Stromal cell of bone marrow (primary cell): Measurements from ENCODE around the gene EFHC2.
A peak's percentile ranks its signal among the peaks of the same experiment; 100 is the strongest.
"Not testable (repeated sequence)": the region's sequence is repeated elsewhere in the genome, so short reads cannot be mapped to it uniquely, and the experiment has no call there.

ENCODE experiments used
- DNase-seq: peaks from one replicate; pipeline ENCODE4 v3.0.0-alpha.2; 2012; ENCODE audit warnings: low read depth

The EFHC2 gene

GRCh38 chrX:44232081-44232480 lies 111.4 kb downstream of the EFHC2 start:
- DNase-seq = no peak

GRCh38 chrX:44228621-44229020 lies 114.9 kb downstream of the EFHC2 start:
- DNase-seq = no peak

- DNase-seq = no peak
Measured at GRCh38 chrX:44227991-44228390, 115.5 kb downstream of the EFHC2 start.

- no peak for DNase-seq
Measured at GRCh38 chrX:44225667-44226066, 117.8 kb downstream of the EFHC2 start.

- no peak for DNase-seq
Measured at GRCh38 chrX:44224760-44225159, 118.7 kb downstream of the EFHC2 start.

GRCh38 chrX:44223150-44223549 lies 120.3 kb downstream of the EFHC2 start:
- peak; percentile 74 for DNase-seq

GRCh38 chrX:44218465-44218864 lies 125.0 kb downstream of the EFHC2 start:
- DNase-seq = no peak

GRCh38 chrX:44216171-44216570 lies 127.3 kb downstream of the EFHC2 start:
- DNase-seq = no peak

GRCh38 chrX:44203791-44204190 lies 139.7 kb downstream of the EFHC2 start:
- no peak for DNase-seq

GRCh38 chrX:44202596-44202995 lies 140.9 kb downstream of the EFHC2 start:
- no peak for DNase-seq

GRCh38 chrX:44189116-44189515 lies 154.4 kb downstream of the EFHC2 start:
- DNase-seq = no peak

GRCh38 chrX:44187915-44188314 lies 155.6 kb downstream of the EFHC2 start:
- not testable (repeated sequence) for DNase-seq

GRCh38 chrX:44183329-44183728 lies 160.1 kb downstream of the EFHC2 start:
- DNase-seq = no peak

GRCh38 chrX:44178274-44179053 lies 165.0 kb downstream of the EFHC2 start:
- DNase-seq = no peak

- DNase-seq = no peak
Measured at GRCh38 chrX:44175455-44175854, 168.0 kb downstream of the EFHC2 start.

GRCh38 chrX:44174061-44174460 lies 169.4 kb downstream of the EFHC2 start:
- DNase-seq = no peak

GRCh38 chrX:44173219-44173618 lies 170.3 kb downstream of the EFHC2 start:
- DNase-seq = no peak

- no peak for DNase-seq
Measured at GRCh38 chrX:44167116-44167515, 176.4 kb downstream of the EFHC2 start.

- DNase-seq = no peak
Measured at GRCh38 chrX:44162964-44163475, 180.5 kb downstream of the EFHC2 start.

GRCh38 chrX:44157858-44158257 lies 185.6 kb downstream of the EFHC2 start:
- DNase-seq = peak; percentile 87

GRCh38 chrX:44157283-44157682 lies 186.2 kb downstream of the EFHC2 start:
- DNase-seq = no peak

- no peak for DNase-seq
Measured at GRCh38 chrX:44156726-44157125, 186.7 kb downstream of the EFHC2 start.

- DNase-seq = no peak
Measured at GRCh38 chrX:44155126-44155525, 188.3 kb downstream of the EFHC2 start.

- peak; percentile 54 for DNase-seq
Measured at GRCh38 chrX:44152852-44153251, 190.6 kb downstream of the EFHC2 start.
